Activated naive CD4-positive, alpha-beta T cell treated with anti-CD3 and anti-CD28 coated beads for 36 hours (primary cell): ENCODE results near the gene INKA1. TPM values are rescaled to one million over a fixed set of nuclear protein-coding genes. Genes with fewer than 3 reads are reported as not detected.

ENCODE experiments used
- CTCF ChIA-PET: fragments of 350-600 bp; sonication (Branson Sonifier 250); formaldehyde crosslinking; loops from one replicate; lab custom pipeline; 2021; ENCODE audit warnings: antibody characterized with exemption; lab: Charles Lee
- DNase-seq: peaks from one replicate; pipeline ENCODE4 v3.0.0-alpha.2; 2020
- H3K27ac Mint-ChIP-seq: one replicate; pipeline ENCODE4 v1.8.0; 2021; ENCODE audit warnings: mild to moderate bottlenecking, mixed read lengths
- H3K27me3 Mint-ChIP-seq: one replicate; pipeline ENCODE4 v1.8.0; 2021; ENCODE audit warnings: low read depth, mixed read lengths
- H3K36me3 Mint-ChIP-seq: one replicate; pipeline ENCODE4 v1.8.0; 2021; ENCODE audit warnings: low read depth, mixed read lengths
- H3K4me1 Mint-ChIP-seq: one replicate; pipeline ENCODE4 v1.8.0; 2021; ENCODE audit warnings: low read depth, mixed read lengths
- H3K4me3 Mint-ChIP-seq: one replicate; pipeline ENCODE4 v1.8.0; 2021; ENCODE audit warnings: mild to moderate bottlenecking, moderate library complexity, mixed read lengths
- H3K9me3 Mint-ChIP-seq: one replicate; pipeline ENCODE4 v1.8.0; 2021; ENCODE audit warnings: mixed read lengths
- intact Hi-C: fragments of 100-400 bp; cut with micrococcal nuclease; formaldehyde crosslinking; loops from one replicate; pipeline ENCODE4 v1.15.1; 2023
- microRNA-seq: library from miRNA; unstranded; fragments of <30 nt; microRNA quantifications from one replicate; pipeline ENCODE4 v1.2.0, GENCODE V29; 2022; ENCODE audit warnings: borderline microRNAs expressed, borderline replicate concordance
- total RNA-seq, 2 experiments: library from RNA; stranded (reverse); gene quantifications; one replicate each; pipeline ENCODE4 v1.2.3, GENCODE V29; 2021

Gene INKA1
- total RNA-seq, 2 experiments from 2014 or later: 0.33 to 0.37 TPM

DNA sequence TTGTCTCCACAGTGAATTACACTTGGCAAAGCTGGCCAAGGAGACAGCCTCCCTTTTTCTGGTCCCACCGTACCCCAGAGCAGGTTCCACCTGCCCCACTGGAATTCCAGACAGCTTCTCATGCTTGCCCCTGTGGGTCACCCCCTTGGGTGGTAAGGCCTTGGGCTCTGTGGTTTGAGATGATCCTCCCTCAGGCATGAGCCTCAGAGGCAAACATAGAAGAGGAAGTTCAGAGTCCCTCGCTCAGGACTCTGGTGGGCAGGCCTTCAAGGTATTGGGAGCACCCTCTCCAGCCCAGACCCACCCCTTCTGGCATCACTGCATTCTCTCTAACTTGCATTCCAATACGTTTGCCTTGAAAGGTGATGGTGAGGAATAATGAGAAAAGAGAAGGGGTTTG lies 28.3 kb downstream of the INKA1 start:
- Mint-ChIP-seq H3K27ac (no peak overlapping the region), H3K4me3 (no peak overlapping the region), H3K36me3 (peaks cover 23% of the 10 kb centered on the region), H3K4me1 (no peaks in the 10 kb centered on the region), H3K9me3 (no peaks in the 10 kb centered on the region), H3K27me3 (no peaks in the 10 kb centered on the region)
- intact Hi-C loops: no loop called here
- CTCF ChIA-PET: no interaction called here
- no peak for DNase-seq

DNA sequence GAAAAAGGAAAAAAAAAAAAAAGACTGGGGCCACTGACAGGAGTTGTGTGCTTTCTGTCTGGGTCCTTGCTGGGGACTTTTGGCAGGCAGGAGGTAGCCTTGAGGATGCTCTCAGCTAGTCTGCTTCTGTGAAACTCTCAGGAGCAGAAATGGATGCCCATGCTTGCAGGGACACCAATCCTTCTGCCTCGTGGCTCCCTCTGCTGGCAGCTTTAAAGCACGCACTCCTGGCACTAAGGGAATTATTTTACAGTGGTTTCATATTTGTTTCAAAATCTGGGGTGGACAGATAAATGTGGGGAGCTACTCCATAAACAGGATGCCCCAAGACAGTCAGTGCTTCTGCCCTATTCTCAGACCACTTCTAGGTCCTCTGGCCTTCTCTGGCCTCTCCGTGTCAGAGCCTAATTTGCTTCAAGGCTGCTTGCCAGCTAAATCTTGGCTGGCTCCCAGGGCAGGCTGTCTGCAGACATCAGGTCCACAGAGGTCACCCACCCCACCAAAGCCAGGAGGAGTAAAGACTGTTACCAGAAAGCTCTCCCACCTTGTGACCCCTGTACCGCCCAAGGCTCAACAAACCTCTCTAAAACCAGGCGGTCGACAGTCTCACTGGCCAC lies 36.2 kb downstream of the INKA1 start:
- intact Hi-C loops: loop anchor here (1.0 kb wide), 5 partner anchors 37 to 300 kb away; partner anchors contain the start of gene AMIGO3
- Mint-ChIP-seq H3K4me1 (no peaks in the 10 kb centered on the region), H3K27me3 (no peaks in the 10 kb centered on the region), H3K36me3 (peaks cover 14% of the 10 kb centered on the region), H3K27ac (no peak overlapping the region), H3K4me3 (no peak overlapping the region), H3K9me3 (no peaks in the 10 kb centered on the region)
- CTCF ChIA-PET: interaction anchor here (0.6 to 8.7 kb wide), 46 partner anchors 8 to 659 kb away, joined by 3 to 165 read pairs (median 4); partner anchors contain the start of genes AMIGO3, CDHR4, INKA1 and IP6K1
- DNase-seq: peak; percentile 89

DNA sequence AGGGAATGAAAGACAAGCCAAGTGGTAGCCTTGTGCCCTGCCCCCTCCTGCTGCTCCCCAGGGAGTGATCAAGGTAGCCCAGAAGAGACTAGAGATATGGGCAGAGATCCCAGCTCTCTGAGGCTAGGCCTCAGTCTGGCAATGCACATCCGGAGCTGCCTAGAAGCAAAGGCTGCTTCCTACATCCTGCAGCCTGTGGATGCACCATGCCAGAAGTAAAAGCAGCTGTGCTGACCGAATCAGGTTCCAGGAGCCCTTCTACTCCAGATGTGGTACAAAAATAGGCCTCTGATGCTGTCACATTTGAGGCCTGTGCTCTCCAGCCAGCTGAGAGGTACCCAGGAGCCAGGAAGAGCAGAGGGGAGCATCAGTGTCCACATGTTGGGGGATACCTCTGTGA lies 37.3 kb downstream of the INKA1 start:
- Mint-ChIP-seq H3K27me3 (no peaks in the 10 kb centered on the region), H3K4me3 (no peak overlapping the region), H3K4me1 (no peaks in the 10 kb centered on the region), H3K9me3 (no peaks in the 10 kb centered on the region), H3K36me3 (peaks cover 12% of the 10 kb centered on the region), H3K27ac (no peak overlapping the region)
- no peak for DNase-seq
- CTCF ChIA-PET: interaction anchor here (0.8 to 8.7 kb wide), 8 partner anchors 8 to 320 kb away, joined by 3 to 165 read pairs (median 6); partner anchors contain the start of genes CDHR4, INKA1 and IP6K1
- intact Hi-C loops: no loop called here

DNA sequence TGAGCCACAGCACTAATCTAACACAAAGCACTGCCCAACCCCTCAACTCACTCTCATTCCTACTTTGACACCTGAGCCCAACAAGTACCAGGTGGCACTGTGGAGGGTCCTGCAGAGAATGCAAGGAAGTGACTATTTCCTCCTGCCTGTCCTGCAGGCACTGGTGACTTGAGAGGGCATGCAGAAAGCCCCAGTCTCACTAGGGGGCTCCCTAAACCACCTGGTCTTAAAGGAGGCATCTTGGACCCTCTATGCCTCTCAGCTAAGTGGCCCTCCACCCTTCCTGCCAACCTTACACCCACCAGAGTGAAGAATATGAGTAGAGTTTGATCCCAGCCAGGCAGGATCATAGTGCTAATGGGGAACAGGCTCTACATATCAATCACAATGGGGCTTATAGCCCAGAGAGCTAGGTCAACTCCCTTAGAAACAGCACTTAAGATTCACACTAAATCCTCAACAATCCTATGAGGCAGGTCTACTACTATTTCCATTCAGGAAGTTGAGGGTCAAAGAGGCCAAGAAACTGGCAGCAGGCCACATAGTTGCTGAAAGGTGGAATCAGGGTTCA lies 38.1 kb downstream of the INKA1 start:
- CTCF ChIA-PET: interaction anchor here (0.6 to 8.7 kb wide), 6 partner anchors 9 to 702 kb away, joined by 3 to 165 read pairs (median 3); partner anchors contain the start of genes CDHR4 and INKA1

DNA sequence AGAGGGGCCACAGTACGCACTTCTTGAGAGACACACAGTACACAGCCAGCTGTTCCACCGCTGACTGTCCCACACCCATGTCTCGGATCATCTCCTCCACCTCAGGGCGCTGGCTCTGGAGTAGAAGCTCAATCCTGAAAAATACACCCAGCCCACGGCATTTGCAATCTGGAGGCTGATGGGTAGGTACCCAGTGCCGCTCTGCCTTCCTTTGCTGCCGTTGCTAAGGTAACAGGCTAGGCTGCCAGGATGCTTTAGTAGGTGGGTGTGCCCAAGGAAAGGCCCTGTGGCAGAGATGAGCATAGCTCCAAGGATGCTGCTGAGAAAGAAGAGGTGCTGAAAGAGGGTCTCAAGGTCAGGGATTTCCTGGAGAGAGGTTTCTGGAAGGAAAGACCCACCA lies 38.7 kb downstream of the INKA1 start:
- peaks cover 16% of the 10 kb centered on the region for H3K36me3 Mint-ChIP-seq
- H3K4me1 Mint-ChIP-seq: no peaks in the 10 kb centered on the region
- intact Hi-C loops: no loop called here
- no peak overlapping the region for H3K4me3 Mint-ChIP-seq
- CTCF ChIA-PET: interaction anchor here (0.6 to 8.7 kb wide), 4 partner anchors 38 to 702 kb away, joined by 3 to 165 read pairs (median 3); partner anchors contain the start of genes CDHR4 and INKA1
- H3K27ac Mint-ChIP-seq: no peak overlapping the region
- no peaks in the 10 kb centered on the region for H3K9me3 Mint-ChIP-seq
- no peak for DNase-seq
- no peaks in the 10 kb centered on the region for H3K27me3 Mint-ChIP-seq

More for the DNA sequence above, 38.1 kb downstream of the INKA1 start:
- peak; percentile 16 for DNase-seq
- H3K9me3 Mint-ChIP-seq: no peaks in the 10 kb centered on the region
- H3K4me3 Mint-ChIP-seq: no peak overlapping the region
- no peak overlapping the region for H3K27ac Mint-ChIP-seq
- no peaks in the 10 kb centered on the region for H3K27me3 Mint-ChIP-seq
- no peaks in the 10 kb centered on the region for H3K4me1 Mint-ChIP-seq
- intact Hi-C loops: no loop called here
- peaks cover 16% of the 10 kb centered on the region for H3K36me3 Mint-ChIP-seq

DNA sequence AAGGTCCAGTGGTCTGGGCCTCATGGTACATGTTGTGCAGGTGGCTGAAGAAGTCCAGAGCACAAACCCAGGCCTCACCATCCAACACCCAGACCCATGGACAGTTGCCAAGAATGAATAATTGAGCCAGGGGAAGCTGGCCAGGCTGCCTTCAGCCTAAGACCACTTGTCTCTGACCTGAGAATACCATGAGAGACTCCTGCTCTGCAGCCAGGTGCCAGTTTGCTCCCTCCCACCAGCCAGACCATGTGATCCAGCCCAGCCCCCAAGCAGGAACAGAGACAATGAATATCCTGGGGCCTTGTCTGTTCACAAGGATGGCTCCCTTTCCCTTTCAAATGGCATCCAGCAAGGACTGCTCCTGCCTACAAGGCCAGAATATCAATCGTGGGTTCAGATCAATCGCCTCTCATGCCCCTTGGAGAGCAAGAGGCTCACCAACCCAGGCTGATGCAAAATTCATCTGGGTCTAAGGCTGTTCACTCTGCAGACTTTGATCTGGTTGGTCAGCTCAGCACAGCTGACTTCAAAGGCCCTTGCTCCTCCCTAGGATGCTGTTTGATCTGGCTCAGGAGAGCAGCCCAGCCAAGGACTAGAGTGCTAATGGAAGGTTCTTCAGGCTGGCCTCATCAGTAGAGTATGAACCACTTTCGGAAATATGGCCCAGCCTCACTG lies 39.9 kb downstream of the INKA1 start:
- CTCF ChIA-PET: interaction anchor here (1.2 kb wide), 1 partner anchor 41 kb away, joined by 3 read pairs; no protein-coding TSS in a partner anchor
- Mint-ChIP-seq H3K4me3 (no peak overlapping the region), H3K9me3 (no peaks in the 10 kb centered on the region), H3K27ac (no peak overlapping the region), H3K4me1 (no peaks in the 10 kb centered on the region), H3K36me3 (peaks cover 20% of the 10 kb centered on the region), H3K27me3 (no peaks in the 10 kb centered on the region)
- no peak for DNase-seq
- intact Hi-C loops: no loop called here

DNA sequence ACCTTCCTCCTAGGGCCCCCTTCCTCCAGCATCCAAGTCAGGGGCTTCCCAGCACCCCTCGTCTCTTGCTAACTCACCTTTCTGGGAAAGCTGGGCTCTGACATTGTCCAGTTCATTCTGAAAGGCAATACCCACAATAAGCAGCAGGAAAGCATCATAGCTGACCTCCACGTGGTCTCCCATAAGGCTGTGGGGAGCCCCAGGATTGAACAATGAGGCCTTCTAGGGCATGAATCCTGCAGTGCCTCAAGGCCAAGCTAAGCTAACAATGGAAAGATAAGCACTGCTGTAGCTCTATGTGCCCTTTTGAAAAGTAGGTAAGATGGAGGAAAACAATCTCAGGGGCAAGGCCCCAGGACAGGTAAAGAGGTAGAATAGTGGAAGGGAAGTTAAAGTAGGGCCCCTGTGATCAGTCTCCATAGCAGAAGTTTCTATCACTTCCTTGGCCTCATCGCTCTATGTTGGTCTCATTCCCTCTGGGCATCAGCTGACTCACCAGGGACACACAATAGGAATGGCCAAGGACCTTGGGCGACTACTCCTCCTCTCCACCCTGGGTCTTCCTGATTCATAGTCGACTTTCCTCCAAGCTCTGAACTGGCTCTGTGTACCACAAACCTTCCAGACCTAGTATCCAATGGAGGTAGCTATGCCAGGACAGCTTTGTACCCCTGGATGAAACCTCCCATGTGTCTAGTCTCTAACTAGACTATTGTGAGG lies 41.6 kb downstream of the INKA1 start:
- H3K4me1 Mint-ChIP-seq: no peaks in the 10 kb centered on the region
- no peak overlapping the region for H3K27ac Mint-ChIP-seq
- no peaks in the 10 kb centered on the region for H3K27me3 Mint-ChIP-seq
- peaks cover 16% of the 10 kb centered on the region for H3K36me3 Mint-ChIP-seq
- intact Hi-C loops: no loop called here
- H3K9me3 Mint-ChIP-seq: no peaks in the 10 kb centered on the region
- CTCF ChIA-PET: interaction anchor here (0.6 to 2.5 kb wide), 2 partner anchors 42 to 149 kb away, joined by 3 to 9 read pairs; partner anchors contain the start of gene INKA1
- H3K4me3 Mint-ChIP-seq: no peak overlapping the region
- DNase-seq: no peak

DNA sequence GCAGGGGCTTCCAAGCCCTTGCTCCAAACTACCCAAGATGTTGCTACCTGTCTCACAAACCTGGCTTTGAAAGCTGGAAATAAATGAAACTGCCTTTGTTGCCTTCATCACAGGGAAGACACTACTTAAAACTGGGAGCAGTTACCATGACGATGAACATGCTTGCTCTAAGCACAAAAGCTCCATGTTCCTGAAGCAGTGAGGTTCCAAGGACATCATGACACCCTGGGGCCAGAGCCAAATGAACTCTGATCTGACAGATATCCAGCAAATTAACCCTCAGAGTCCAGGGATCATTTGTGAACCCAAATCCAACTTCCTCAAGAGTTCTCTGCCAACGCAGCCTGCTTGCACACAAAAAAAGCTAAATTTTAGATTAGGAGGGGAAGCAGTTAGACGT lies 42.6 kb downstream of the INKA1 start:
- no peaks in the 10 kb centered on the region for H3K27me3 Mint-ChIP-seq
- CTCF ChIA-PET: interaction anchor here (2.5 kb wide), 1 partner anchor 43 kb away, joined by 9 read pairs; the partner anchor contains the start of gene INKA1
- no peaks in the 10 kb centered on the region for H3K4me1 Mint-ChIP-seq
- H3K36me3 Mint-ChIP-seq: peaks cover 16% of the 10 kb centered on the region
- H3K9me3 Mint-ChIP-seq: no peaks in the 10 kb centered on the region
- intact Hi-C loops: no loop called here
- H3K27ac Mint-ChIP-seq: no peak overlapping the region
- no peak overlapping the region for H3K4me3 Mint-ChIP-seq
- no peak for DNase-seq

Small RNA genes lying within 50 kb of the gene (microRNA-seq; reads per million reads assigned to microRNA genes)
- not detected for gene MIR5193

Other genes starting within 250 kb of the INKA1 start
- under 1 TPM; 0.12 to 0.20 TPM for gene BSN, start 248.8 kb upstream of the INKA1 start, total RNA-seq
- 100 to 1,000 TPM; 120 to 122 TPM for gene APEH, start 128.9 kb upstream of the INKA1 start, total RNA-seq
- 10 to 100 TPM; 10.7 to 13.1 TPM for gene MST1, start 113.8 kb upstream of the INKA1 start, total RNA-seq
- gene RNF123, start 113.7 kb upstream of the INKA1 start, total RNA-seq: 10 to 100 TPM; 20.3 to 21.5 TPM
- not detected for gene AMIGO3, start 83.6 kb upstream of the INKA1 start, total RNA-seq
- gene GMPPB, start 79.3 kb upstream of the INKA1 start, total RNA-seq: 10 to 100 TPM; 25.6 to 27.4 TPM
- 10 to 100 TPM; 18.3 to 20.3 TPM for gene IP6K1, start 16.7 kb upstream of the INKA1 start, total RNA-seq
- gene CDHR4, start 3.4 kb upstream of the INKA1 start, total RNA-seq: not detected
- gene UBA7, start 10.7 kb downstream of the INKA1 start, total RNA-seq: 10 to 100 TPM; 93.5 to 97.7 TPM
- gene TRAIP, start 53.3 kb downstream of the INKA1 start, total RNA-seq: 10 to 100 TPM; 21.5 to 25.7 TPM
- gene CAMKV, start 66.6 kb downstream of the INKA1 start, total RNA-seq: under 1 TPM; 0.69 to 0.86 TPM
- under 1 TPM; 0.27 to 0.41 TPM for gene MST1R, start 100.6 kb downstream of the INKA1 start, total RNA-seq
- 1 to 10 TPM; 5.4 to 5.9 TPM for gene MON1A, start 126.5 kb downstream of the INKA1 start, total RNA-seq
- 10 to 100 TPM; 89.1 to 98.2 TPM for gene RBM6, start 136.9 kb downstream of the INKA1 start, total RNA-seq